ENCODE measurements around the gene OR51M1.

Gene OR51M1

GRCh38 chr11:5390210-5390609, 6.6 kb downstream of the OR51M1 start:
- no peak for DNase-seq (ENCODE audit: low read depth)

DNA sequence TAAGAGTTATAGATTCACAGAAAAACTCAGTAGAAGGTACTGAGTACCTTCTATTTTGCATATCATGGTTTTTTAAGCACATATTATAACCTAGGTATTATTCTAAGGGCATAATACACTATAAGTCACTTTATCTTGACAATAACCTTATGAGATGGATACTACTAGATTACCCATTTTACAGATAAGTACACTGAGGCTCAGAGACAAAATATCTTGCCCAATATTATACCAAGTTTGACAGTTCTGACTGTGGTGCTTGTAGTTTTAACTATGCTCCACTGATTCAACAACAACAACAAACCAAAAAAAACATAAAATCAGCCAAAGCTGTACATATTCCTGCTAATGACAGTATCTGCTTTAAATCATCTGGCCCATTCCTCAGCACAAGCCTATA, 10.5 kb downstream of the OR51M1 start:
- DNase-seq (ENCODE audit: low read depth), result no peak

GRCh38 chr11:5398936-5399335, 15.3 kb downstream of the OR51M1 start:
- DNase-seq (ENCODE audit: low read depth), result no peak

GRCh38 chr11:5405173-5405572, 21.6 kb downstream of the OR51M1 start:
- no peak for DNase-seq (ENCODE audit: low read depth)

GRCh38 chr11:5420993-5421392, 37.4 kb downstream of the OR51M1 start:
- DNase-seq (ENCODE audit: low read depth), result no peak

- DNase-seq (ENCODE audit: low read depth), result no peak
These were observed 38.2 kb downstream of the OR51M1 start, which contains the start of gene OR51Q1 for GRCh38 chr11:5421811-5422210. OR51Q1 (plus strand) TSS chr11:5422111; CDS start chr11:5422201, 90 bp downstream.

DNA sequence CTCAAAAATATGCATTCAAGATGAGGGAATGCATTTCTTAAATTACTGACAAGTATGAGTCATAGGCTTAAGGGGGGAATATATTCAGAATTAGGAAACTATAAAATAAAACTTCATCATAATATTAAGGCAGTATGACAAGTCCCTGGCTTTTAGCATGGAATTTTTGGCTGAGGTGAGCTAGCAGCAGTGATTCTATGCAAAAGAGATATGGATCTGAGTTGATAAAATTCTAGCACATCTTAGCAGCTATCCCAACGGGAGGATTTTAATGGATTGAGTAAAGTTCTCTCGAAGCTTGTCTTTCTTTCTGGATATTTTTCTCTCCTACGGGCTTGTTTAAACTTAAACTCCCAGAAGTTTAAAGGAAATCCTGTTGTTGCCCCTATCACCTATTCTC, 39.5 kb downstream of the OR51M1 start:
- DNase-seq (ENCODE audit: low read depth), result no peak

DNA sequence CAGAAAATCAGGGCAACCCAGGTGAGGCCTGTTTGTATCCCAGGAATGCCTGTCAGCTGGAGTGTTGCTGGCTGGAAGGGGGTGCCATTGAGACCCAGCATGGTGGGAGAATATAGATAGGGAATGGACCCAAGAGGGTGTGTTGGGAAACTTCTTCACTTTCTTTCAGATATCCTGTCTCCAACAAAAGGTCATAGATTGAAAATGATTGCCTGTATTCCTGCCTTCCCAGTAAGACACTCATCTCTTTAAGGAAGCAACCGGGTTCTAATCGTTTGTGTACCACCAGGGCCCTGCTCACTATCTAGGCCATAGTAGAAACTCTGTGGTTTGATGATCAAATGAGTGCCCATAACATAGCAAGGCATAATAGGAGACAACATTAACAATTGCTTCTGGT, 57.8 kb downstream of the OR51M1 start, which contains the start of gene OR51I1:
Gene OR51I1 (minus strand): TSS at position 101 of the 400 bp plus-strand sequence. CDS start 0 bp downstream, at position 101.
- DNase-seq (ENCODE audit: low read depth), result no peak

All from iris pigment epithelial cell (primary cell).